Measurements from ENCODE around the gene SRCIN1. TPM values are rescaled to one million over a fixed set of nuclear protein-coding genes. Genes with fewer than 3 reads are reported as not detected.

SRCIN1 gene
- total RNA-seq, 1 donor from 2014 or later, result 2.0 TPM

- TF ChIP-seq CTCF (IDR thresholded peaks at IDR 0.05; ENCODE audit: borderline replicate concordance), result no peak
- Histone ChIP-seq H3K36me3 (no peaks in the 10 kb centered on the region), H3K27ac (replicated peaks) (no peak overlapping the region), H3K27me3 (ENCODE audit: low read depth) (peaks cover 96% of the 10 kb centered on the region), H3K4me1 (peaks cover 16% of the 10 kb centered on the region), H3K4me3 (peak overlapping the region; percentile 47), H3K9me3 (replicated peaks) (no peaks in the 10 kb centered on the region)
- DNase-seq, result no peak
- intact Hi-C loops (cut with micrococcal nuclease), result no loop called here
These were observed 27.3 kb downstream of the SRCIN1 start for GRCh38 chr17:38578229-38579082.

- Histone ChIP-seq H3K4me1 (peaks cover 20% of the 10 kb centered on the region), H3K36me3 (no peaks in the 10 kb centered on the region), H3K27me3 (ENCODE audit: low read depth) (peaks cover 96% of the 10 kb centered on the region), H3K9me3 (replicated peaks) (no peaks in the 10 kb centered on the region), H3K27ac (replicated peaks) (no peak overlapping the region), H3K4me3 (peak overlapping the region; percentile 47)
- no peak for TF ChIP-seq CTCF (IDR thresholded peaks at IDR 0.05; ENCODE audit: borderline replicate concordance)
- intact Hi-C loops (cut with micrococcal nuclease), result no loop called here
- no peak for DNase-seq
These were observed 28.0 kb downstream of the SRCIN1 start for GRCh38 chr17:38577645-38578173.

- no peak for DNase-seq
- intact Hi-C loops (cut with micrococcal nuclease), result no loop called here
These were observed 28.5 kb downstream of the SRCIN1 start for GRCh38 chr17:38577244-38577643.

GRCh38 chr17:38575781-38576180, 30.0 kb downstream of the SRCIN1 start:
- TF ChIP-seq CTCF (IDR thresholded peaks at IDR 0.05; ENCODE audit: borderline replicate concordance), result no peak
- intact Hi-C loops (cut with micrococcal nuclease), result no loop called here

More at GRCh38 chr17:38577244-38577643, 28.5 kb downstream of the SRCIN1 start:
- H3K36me3 ChIP-seq, result no peaks in the 10 kb centered on the region
- H3K4me1 ChIP-seq, result peaks cover 24% of the 10 kb centered on the region
- no peak overlapping the region for H3K4me3 ChIP-seq
- no peaks in the 10 kb centered on the region for H3K9me3 ChIP-seq (replicated peaks)
- H3K27me3 ChIP-seq (ENCODE audit: low read depth), result peaks cover 97% of the 10 kb centered on the region
- no peak for TF ChIP-seq CTCF (IDR thresholded peaks at IDR 0.05; ENCODE audit: borderline replicate concordance)
- H3K27ac ChIP-seq (replicated peaks), result no peak overlapping the region

GRCh38 chr17:38574712-38575111, 31.0 kb downstream of the SRCIN1 start:
- intact Hi-C loops (cut with micrococcal nuclease), result no loop called here
- no peak overlapping the region for H3K27ac ChIP-seq (replicated peaks)
- no peaks in the 10 kb centered on the region for H3K9me3 ChIP-seq (replicated peaks)
- no peak for DNase-seq
- H3K36me3 ChIP-seq, result no peaks in the 10 kb centered on the region
- H3K27me3 ChIP-seq (ENCODE audit: low read depth), result peaks cover 100% of the 10 kb centered on the region
- no peak for TF ChIP-seq CTCF (IDR thresholded peaks at IDR 0.05; ENCODE audit: borderline replicate concordance)
- H3K4me3 ChIP-seq, result no peak overlapping the region
- peaks cover 28% of the 10 kb centered on the region for H3K4me1 ChIP-seq

More at GRCh38 chr17:38575781-38576180, 30.0 kb downstream of the SRCIN1 start:
- Histone ChIP-seq H3K27ac (replicated peaks) (no peak overlapping the region), H3K36me3 (no peaks in the 10 kb centered on the region), H3K4me1 (peaks cover 28% of the 10 kb centered on the region), H3K27me3 (ENCODE audit: low read depth) (peaks cover 100% of the 10 kb centered on the region), H3K9me3 (replicated peaks) (no peaks in the 10 kb centered on the region), H3K4me3 (no peak overlapping the region)
- DNase-seq, result no peak

Data from left ventricle myocardium inferior (tissue), 1 donor.